GM15510 (cell line): Measurements from ENCODE around the gene IL23R.

ENCODE experiments used
- POLR2A ChIP-seq: IDR thresholded peaks from 3 replicates; pipeline ENCODE4 v1.6.1; 2011; ENCODE audit warnings: borderline replicate concordance; ENCODE audit not compliant: insufficient read length; ENCODE audit errors: extremely low read depth

IL23R gene

DNA sequence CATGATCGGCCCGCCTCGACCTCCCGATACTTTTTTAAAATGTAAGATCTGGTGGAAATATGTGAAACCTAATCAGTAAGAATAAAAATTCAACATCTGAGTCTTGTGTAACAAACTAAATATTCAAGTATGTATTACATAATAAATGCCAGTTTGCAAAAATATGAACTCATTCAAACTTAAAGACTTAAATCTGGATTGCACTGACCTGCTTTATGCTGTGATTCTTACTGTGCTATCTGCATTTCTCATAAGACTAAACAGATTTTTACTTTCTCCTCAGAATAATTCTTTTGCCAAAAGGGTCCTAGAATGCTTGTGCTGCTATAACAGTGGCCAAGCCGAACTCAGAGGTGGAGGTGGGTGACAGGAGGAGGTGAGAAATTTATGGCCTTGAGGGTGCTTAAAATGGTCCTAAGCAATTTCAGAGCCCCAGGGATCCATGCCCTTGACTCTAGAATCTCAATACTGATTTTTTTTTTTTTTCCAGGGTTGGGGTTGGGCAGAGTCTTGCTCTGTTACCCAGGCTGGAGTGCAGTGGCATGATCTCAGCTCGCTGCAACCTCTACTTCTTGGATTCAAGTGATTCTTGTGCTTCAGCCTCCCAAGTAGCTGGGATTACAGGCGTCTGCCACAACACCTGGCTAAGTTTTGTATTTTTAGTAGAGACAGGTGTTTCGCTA, 38.2 kb downstream of the IL23R start:
- TF ChIP-seq POLR2A, result no peak

DNA sequence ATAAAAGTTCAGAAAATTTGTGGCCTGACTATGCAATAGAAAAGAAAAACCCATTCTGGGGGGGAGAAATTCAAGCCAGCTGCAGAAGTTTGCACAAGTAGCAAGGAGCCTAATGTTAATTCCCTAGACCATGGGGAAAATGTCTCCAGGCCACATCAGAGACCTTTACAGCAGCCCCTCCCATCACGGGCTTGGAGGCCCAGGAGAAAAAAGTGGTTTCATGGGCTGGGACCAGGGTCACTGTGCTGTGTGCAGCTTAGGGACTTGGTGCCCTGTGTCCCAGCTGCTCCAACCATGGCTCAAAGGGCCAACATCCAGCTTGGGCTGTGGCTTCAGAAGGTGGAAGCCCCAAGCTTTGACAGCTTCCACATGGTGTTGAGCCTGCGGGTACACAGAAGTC, 42.0 kb downstream of the IL23R start:
- no peak for TF ChIP-seq POLR2A

DNA sequence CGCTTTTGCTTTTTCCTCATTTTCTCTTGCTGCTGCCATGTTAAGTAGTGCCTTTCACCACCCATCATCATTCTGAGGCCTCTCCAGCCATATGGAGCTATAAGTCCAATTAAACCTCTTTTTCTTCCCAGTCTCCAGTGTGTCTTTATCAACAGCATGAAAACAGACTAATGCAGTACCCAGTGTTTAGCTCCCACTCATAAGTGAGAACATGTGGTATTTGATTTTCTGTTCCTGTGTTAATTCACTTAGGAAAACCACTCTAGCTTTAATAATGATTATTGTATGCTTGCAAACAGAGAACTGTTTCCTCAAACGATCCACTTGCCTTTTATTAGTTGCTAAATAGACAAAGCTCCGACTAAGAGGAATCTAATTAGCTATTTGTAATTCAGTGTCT, 43.3 kb downstream of the IL23R start:
- no peak for TF ChIP-seq POLR2A

DNA sequence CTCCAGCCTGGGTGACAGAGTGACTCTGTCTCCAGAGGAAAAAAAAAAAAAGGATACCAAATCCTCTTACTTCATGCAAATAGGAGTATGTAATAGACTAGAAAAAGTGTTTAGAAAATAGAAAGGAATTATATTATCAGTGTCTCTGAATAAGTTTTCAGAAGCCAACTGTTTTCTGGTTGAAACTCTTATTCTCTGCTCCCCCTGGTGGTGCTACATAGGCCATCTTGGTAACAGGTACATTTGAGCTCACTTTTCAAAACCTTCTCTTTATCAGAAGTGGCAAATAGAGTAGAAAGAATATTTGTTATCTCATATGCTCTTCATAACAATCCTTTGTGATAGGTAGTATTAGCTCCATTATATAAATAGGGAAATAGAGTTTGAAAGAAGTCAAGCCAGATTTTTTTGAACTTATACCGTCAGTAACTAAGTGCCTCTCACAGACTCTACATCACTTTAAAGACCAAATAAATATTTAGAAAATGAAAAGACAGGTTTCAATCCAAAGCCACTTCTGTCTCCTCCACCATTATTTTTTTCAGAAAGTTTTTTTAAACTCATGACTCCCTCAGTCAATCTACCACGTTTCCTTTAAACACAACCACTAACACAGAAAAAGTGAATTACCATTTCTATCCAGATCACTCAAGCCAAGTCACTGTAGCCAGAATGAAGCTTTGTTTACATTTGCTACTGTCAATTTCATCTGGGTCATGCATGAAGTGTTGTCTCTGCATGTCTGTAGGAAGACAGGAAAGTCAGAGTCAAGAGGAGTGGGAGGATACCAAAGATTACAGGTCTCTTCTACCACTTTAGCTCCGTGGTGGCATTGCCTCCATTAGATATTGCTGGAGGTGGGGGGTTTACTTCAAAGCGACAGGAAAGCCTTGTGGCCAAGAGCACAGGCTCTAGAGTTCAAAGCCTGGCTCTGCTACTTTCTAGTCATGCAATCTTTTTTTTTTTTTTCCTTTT, 45.6 kb downstream of the IL23R start:
- TF ChIP-seq POLR2A, result no peak

DNA sequence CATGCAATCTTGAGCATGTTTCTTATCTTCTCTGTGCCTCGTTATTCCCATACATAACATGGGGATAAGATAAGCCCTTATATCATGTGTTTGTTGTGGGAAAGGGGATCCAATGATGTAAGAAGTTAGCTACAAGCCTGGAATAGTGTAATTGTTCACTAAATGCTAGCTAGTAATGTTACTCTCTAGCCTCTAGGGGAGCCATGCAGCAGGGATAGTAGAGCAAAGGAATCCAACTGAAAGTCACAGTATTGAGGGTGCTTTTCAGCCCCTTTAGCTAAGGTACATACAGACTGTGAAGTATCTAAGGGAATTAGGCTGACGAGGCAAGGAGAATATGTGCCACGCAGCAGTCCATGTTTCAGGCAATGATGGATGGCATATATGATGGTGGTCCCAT, 46.9 kb downstream of the IL23R start:
- TF ChIP-seq POLR2A, result no peak

DNA sequence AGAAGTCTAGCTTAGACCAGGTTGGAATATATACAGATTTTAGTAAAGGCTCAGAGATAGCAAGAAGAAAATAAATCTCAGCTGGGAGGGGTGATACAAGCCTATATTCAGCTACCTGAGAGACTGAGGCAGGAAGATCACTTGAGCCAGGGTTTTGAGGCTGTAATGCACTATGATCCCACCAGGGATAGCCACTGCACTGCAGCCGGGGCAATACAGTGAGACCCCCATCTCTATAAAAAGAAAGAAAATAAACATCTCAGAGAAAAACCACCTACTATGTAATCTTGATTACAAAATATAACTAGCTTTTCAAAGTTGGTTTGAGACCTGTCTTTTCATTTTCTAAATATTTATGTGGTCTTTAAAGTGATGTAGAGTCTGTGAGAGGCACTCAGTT, 47.7 kb downstream of the IL23R start:
- no peak for TF ChIP-seq POLR2A

DNA sequence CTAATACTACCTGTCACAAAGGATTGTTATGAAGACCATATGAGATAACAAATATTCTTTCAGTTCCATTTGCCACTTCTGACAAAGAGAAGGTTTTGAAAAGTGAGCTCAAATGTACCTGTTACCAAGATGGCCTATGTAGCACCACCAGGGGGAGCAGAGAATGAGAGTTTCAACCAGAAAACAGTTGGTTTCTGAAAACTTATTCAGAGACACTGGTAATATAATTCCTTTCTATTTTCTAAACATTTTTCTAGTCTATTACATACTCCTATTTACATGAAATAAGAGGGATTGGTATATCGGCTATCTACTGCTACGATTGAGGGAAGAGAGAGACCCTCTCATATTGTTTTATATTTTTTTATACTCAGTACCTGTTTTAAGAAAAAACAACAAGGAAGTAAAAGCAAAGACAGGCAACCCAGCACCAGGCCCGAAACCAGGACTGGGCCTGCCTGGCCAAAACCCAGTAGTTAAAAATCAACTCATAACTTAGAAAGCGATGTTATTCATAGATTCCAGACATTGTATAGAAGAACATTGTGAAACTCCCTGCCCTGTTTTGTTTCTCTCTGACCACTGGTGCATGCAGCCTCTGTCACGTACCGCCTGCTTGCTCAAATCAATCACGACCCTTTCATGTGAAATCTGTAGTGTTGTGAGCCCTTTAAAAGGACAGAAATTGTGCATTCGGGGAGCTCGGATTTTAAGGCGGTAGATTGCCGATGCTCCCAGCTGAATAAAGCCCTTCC, 48.3 kb downstream of the IL23R start:
- TF ChIP-seq POLR2A, result no peak

DNA sequence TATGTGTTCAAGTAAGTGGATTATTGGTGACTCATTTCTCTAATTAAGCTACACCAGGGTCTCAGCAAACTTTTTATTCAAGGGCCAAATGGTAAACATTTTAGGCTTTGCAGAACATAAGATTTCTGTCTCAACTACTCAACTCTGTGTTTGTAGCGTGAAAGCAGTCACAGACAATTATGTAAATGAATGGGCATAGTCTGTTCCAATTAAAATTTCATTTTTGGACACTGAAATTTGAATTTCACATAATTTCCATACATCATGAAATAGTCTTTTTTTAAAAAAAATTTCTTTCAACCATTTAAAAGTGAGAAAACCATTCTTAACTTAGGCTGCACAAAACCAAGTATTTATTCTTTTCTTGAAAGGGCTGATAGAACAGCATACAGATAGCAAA, 50.1 kb downstream of the IL23R start:
- TF ChIP-seq POLR2A, result no peak

DNA sequence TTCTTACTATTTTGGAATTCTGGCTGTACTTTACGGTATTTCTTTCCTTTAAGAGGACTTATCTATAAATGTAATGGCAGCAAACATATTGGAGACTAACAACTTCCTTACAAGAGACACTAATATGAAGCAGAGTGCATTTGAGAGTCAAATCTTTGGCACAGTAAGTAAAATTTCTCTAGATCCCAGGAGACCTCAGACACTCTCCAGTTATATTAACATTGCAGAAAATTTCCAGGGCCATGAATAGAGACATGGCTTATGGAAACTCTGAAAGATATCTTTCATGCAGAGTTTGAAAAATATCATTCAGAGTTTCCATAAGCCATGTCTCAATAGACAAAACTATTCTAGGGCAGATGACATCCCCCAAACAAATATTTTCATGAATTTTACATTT, 51.2 kb downstream of the IL23R start:
- no peak for TF ChIP-seq POLR2A

DNA sequence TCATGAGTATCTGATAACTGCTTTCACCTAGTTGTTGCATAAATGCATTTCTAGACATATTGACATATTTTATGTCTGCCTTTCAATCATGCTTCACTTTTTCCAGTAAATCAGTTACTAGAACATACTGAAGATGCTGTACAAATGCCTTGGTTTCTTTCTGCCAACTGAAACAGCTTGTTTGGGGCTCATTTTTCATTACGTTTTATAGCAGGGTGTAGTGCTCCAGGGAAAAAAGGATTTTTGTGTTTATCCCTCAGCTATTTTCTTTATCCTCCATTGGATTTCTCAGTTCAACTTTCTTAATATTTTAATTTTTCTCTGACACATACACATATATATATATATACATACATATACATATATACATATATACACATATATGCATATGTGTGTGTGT, 51.7 kb downstream of the IL23R start:
- no peak for TF ChIP-seq POLR2A

DNA sequence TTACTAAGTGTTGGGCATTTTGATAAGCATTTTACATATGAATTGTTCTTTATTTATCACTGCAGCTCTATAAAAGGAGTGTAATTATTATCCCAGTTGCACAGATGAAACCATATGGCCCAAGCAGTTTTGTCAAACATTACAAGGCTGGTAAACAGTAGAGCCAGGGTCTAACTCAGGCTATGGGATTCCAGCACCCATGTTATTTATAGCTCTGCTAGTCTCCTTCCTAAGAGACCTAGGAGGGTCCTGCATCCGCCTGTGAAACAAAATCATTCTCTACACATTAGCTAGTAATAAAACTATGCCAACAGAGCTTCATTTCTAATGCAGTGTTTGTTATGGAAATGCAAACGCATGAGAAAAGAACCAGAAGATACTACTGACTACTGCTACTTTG, 58.6 kb downstream of the IL23R start:
- TF ChIP-seq POLR2A, result no peak

DNA sequence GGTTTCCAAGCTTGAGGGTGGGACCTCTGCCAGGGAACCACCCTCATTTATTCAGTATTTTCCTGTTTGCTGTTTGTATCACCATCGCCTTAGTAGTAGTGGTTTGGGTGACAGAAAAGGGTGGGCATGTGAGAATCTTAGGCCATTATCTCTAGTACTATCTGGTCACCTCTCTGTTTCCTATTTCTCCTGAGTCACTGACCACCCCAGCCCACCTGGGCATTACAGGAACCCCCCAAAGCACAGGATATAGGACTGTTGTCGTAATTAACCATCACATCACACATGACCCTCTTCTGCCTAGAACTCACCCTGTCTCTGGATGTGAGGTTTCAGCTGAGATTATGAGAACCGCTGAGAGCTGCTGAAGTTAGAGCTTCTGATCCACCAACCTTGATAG, 60.4 kb downstream of the IL23R start:
- no peak for TF ChIP-seq POLR2A

DNA sequence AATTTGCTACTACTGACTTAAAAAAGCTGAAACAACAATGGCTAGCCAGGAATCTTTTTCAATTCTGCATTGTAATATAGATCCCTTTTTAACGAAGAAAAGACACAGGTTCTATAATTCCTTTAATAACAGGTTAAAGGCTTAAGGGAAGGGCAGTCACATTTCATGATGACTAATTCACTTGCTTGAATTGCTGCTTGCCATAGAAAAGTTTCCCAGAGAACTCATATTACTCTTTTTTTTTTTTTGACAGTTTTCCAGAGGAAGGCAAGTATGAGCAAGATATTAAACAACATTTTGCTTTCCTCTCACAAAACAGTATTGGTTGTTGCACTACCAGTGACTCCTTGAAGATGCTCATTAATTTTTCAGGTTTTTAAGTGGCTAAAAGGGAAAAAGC, 60.9 kb downstream of the IL23R start:
- no peak for TF ChIP-seq POLR2A

DNA sequence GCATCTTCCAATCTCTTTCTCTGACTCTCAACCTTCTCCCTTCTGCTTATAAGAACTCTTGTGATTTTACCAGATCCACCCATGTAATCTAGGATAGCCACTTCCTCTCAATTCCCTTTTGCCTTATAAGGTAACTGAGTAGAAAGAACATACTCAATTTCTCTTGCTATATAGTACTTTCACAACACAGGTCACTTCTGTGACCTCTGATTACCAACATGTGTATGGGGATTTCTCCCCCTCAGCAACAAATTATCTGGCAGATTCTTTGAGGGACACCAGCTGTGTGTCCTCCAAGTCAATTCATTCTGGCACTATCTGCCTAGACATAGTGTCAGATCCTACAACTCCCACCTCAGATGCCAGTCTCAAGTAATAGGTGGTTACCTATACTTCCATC, 62.5 kb downstream of the IL23R start:
- TF ChIP-seq POLR2A, result no peak

DNA sequence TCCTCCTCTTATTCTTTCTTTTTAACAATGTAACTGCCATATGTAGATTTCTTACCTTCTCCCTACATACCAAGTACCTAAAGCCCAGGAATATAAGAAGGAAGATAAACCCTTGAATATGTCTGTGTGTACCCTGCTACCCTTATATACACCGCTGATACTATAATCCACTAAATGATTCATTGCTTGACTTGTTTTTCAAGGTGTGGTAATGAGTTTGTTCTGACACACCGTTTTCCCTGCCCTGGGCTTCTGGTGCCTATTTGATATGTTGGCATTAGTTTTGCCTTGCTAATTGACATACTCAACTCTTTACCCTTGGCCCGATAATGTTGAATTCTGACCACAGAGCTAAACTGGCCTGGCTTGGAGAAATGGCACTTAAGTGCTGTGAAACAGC, 64.3 kb downstream of the IL23R start:
- no peak for TF ChIP-seq POLR2A
